ENCODE results near the gene NPW. TPM values are rescaled to one million over a fixed set of nuclear protein-coding genes. Genes with fewer than 3 reads are reported as not detected.

The NPW gene
- total RNA-seq, 1 experiment from 2014 or later, result 7.1 TPM

GRCh38 chr16:1979271-1980029 is 40.1 kb upstream of the NPW start:
- Histone ChIP-seq H2BK20ac (ENCODE audit: low read depth, low read length, poor library complexity, severe bottlenecking) (no peak overlapping the region), H4K91ac (ENCODE audit: insufficient read length, low read depth, low read length) (no peak overlapping the region), H3K79me2 (ENCODE audit: insufficient read depth, low read length) (no peaks in the 10 kb centered on the region), H2BK5ac (ENCODE audit: insufficient read length, low read length) (no peak overlapping the region), H3K23me2 (ENCODE audit: insufficient read length, low read depth, low read length, poor library complexity, severe bottlenecking) (peaks cover 17% of the 10 kb centered on the region), H3K14ac (ENCODE audit: insufficient read depth, low read length) (no peak overlapping the region), H3K56ac (ENCODE audit: insufficient read length, low read depth, low read length) (no peak overlapping the region), H2AK5ac (ENCODE audit: insufficient read length, low read length) (no peak overlapping the region), H4K8ac (replicated peaks; ENCODE audit: insufficient read length, low read depth, low read length) (no peak overlapping the region), H3K18ac (ENCODE audit: insufficient read length, low read depth, low read length) (no peak overlapping the region), H3K27ac (ENCODE audit: insufficient read length, low read depth, low read length) (no peak overlapping the region), H2BK15ac (ENCODE audit: low read depth, low read length) (no peak overlapping the region), H2BK120ac (ENCODE audit: low read depth, low read length, poor library complexity, severe bottlenecking) (no peak overlapping the region), H2BK12ac (ENCODE audit: insufficient read length, low read depth, low read length) (no peak overlapping the region), H3T11ph (ENCODE audit: low read length) (no peak overlapping the region), H4K20me1 (ENCODE audit: control insufficient read depth, insufficient read depth, insufficient read length) (no peaks in the 10 kb centered on the region), H3K4me1 (ENCODE audit: insufficient read depth, low read length) (no peaks in the 10 kb centered on the region), H3K9ac (ENCODE audit: extremely low read depth, insufficient read length, low read length) (no peak overlapping the region), H4K5ac (ENCODE audit: insufficient read length, low read depth, low read length) (no peak overlapping the region), H3K23ac (ENCODE audit: insufficient read length, low read depth, low read length) (no peak overlapping the region), H3K27me3 (ENCODE audit: insufficient read depth, low read length) (peaks cover 22% of the 10 kb centered on the region), H2AFZ (ENCODE audit: low read length) (no peak overlapping the region), H3K4me2 (ENCODE audit: insufficient read depth, insufficient read length, low read length) (peak overlapping the region; percentile 40), H3K4ac (ENCODE audit: low read depth, low read length) (no peak overlapping the region), H3K9me3 (ENCODE audit: control insufficient read depth, low read depth, low read length) (no peaks in the 10 kb centered on the region), H3K79me1 (ENCODE audit: insufficient read depth, low read depth, low read length, poor library complexity, severe bottlenecking) (no peaks in the 10 kb centered on the region)
- Mint-ChIP-seq H3K27ac (no peak overlapping the region), H3K27me3 (ENCODE audit: low read depth) (peaks cover 40% of the 10 kb centered on the region), H3K36me3 (ENCODE audit: insufficient read depth in 1 of 3, low read depth in 3 of 3) (peaks cover 10 to 23% (median 22%) of the 10 kb centered on the region in 3 experiments), H3K4me3 (peak overlapping the region; percentile 53 to 70), H3K4me1 (peaks cover 13 to 18% of the 10 kb centered on the region in 2 experiments), H3K9me3 (no peaks in the 10 kb centered on the region)
- no CpG with 5 or more reads among the region's 70 CpGs for WGBS (ENCODE audit: extremely low coverage, insufficient read length, low lambda C conversion rate)
- DNase-seq, result peak; percentile 78
- TF ChIP-seq CTCF (conservative IDR thresholded peaks at IDR 0.05), result no peak

All from H9 (cell line).